ENCODE results near the gene RAD18. TPM values are rescaled to one million over a fixed set of nuclear protein-coding genes. Genes with fewer than 3 reads are reported as not detected.

RAD18 gene
- total RNA-seq, 2 experiments from 2014 or later = 39.9 to 44.8 TPM

DNA sequence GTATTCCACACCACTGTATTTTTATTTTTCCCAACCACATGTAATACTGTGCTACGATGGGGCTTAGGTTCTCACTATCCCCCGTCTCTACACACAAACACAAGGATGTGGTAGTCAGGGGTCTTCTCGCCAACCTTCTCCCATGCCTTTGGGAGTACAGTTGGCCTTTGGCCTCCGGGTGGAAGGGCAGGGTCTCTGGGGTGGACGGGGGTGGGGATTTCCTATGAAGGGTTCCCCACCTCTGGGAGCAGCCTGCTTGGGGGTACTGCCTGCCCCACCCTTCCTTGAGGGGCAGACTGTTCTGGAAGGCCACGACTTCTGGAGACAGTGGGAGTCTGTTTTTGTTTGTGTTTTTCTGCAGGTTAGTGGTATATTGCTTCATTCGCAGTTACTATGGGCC lies 21.3 kb upstream of the RAD18 start:
- DNase-seq (ENCODE audit: low spot score) = no peak
- H3K4me1 ChIP-seq (ENCODE audit: insufficient read depth, low read length, poor library complexity, severe bottlenecking) = no peaks in the 10 kb centered on the region
- H3K27ac ChIP-seq (ENCODE audit: low read depth, low read length, poor library complexity, severe bottlenecking) = no peak overlapping the region
- H3K36me3 ChIP-seq (ENCODE audit: insufficient read depth, low read length) = no peaks in the 10 kb centered on the region
- no peak overlapping the region for H2AFZ ChIP-seq (ENCODE audit: low read length)
- POLR2A ChIA-PET = no interaction called here
- no peaks in the 10 kb centered on the region for H3K79me2 ChIP-seq (ENCODE audit: insufficient read depth, low read depth, low read length)
- CTCF ChIA-PET (ENCODE audit: unreplicated experiment) = no interaction called here
- BruUV-seq (replicated peaks) = no TSS peak
- no peaks in the 10 kb centered on the region for H3K9me2 ChIP-seq (ENCODE audit: insufficient read depth, low read length)
- no peaks in the 10 kb centered on the region for H4K20me1 ChIP-seq (ENCODE audit: insufficient read depth, low read length)
- intact Hi-C loops (cut with micrococcal nuclease; ENCODE audit: unreplicated experiment) = no loop called here
- no peak for TF ChIP-seq EZH2phosphoT487 (IDR thresholded peaks at IDR 0.05; ENCODE audit: borderline replicate concordance, low read depth, low read length)
- TF ChIP-seq, protein P1, sequence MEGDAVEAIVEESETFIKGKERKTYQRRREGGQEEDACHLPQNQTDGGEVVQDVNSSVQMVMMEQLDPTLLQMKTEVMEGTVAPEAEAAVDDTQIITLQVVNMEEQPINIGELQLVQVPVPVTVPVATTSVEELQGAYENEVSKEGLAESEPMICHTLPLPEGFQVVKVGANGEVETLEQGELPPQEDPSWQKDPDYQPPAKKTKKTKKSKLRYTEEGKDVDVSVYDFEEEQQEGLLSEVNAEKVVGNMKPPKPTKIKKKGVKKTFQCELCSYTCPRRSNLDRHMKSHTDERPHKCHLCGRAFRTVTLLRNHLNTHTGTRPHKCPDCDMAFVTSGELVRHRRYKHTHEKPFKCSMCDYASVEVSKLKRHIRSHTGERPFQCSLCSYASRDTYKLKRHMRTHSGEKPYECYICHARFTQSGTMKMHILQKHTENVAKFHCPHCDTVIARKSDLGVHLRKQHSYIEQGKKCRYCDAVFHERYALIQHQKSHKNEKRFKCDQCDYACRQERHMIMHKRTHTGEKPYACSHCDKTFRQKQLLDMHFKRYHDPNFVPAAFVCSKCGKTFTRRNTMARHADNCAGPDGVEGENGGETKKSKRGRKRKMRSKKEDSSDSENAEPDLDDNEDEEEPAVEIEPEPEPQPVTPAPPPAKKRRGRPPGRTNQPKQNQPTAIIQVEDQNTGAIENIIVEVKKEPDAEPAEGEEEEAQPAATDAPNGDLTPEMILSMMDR (conservative IDR thresholded peaks at IDR 0.05; ENCODE audit: low read length) = no peak
- H3K4me3 ChIP-seq (ENCODE audit: low read depth, low read length, poor library complexity, severe bottlenecking) = no peak overlapping the region
- no peaks in the 10 kb centered on the region for H3K9me3 ChIP-seq (ENCODE audit: low read length)
- H3K4me2 ChIP-seq (ENCODE audit: low read length) = no peak overlapping the region

DNA sequence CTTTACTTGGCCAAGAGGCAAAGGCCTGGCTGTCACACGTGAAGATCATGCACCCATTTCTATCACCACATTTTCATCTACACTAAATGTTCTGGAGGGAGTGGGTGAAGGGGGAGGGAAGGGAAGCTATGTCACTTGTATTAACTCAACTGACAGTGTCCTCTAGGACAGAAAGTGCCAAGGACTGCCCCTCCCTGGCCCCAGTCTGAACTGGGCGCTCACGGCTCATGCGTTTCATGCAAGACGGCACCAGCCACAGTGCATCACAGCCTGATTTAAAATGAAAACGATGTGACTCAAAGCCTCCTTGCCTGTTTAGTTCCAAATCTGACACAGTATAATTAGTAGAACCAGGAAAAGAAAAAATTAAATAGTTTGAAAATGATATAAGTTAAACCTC lies 20.8 kb upstream of the RAD18 start:
- no peak overlapping the region for H3K4me2 ChIP-seq (ENCODE audit: low read length)
- no peaks in the 10 kb centered on the region for H3K4me1 ChIP-seq (ENCODE audit: insufficient read depth, low read length, poor library complexity, severe bottlenecking)
- no peaks in the 10 kb centered on the region for H3K9me3 ChIP-seq (ENCODE audit: low read length)
- intact Hi-C loops (cut with micrococcal nuclease; ENCODE audit: unreplicated experiment) = no loop called here
- no peak for DNase-seq (ENCODE audit: low spot score)
- no peak for TF ChIP-seq EZH2phosphoT487 (IDR thresholded peaks at IDR 0.05; ENCODE audit: borderline replicate concordance, low read depth, low read length)
- TF ChIP-seq, protein P1 (conservative IDR thresholded peaks at IDR 0.05; ENCODE audit: low read length) = no peak
- no peaks in the 10 kb centered on the region for H3K9me2 ChIP-seq (ENCODE audit: insufficient read depth, low read length)
- H2AFZ ChIP-seq (ENCODE audit: low read length) = no peak overlapping the region
- H4K20me1 ChIP-seq (ENCODE audit: insufficient read depth, low read length) = no peaks in the 10 kb centered on the region
- no TSS peak for BruUV-seq (replicated peaks)
- H3K27ac ChIP-seq (ENCODE audit: low read depth, low read length, poor library complexity, severe bottlenecking) = no peak overlapping the region
- no peak overlapping the region for H3K4me3 ChIP-seq (ENCODE audit: low read depth, low read length, poor library complexity, severe bottlenecking)
- POLR2A ChIA-PET = no interaction called here
- CTCF ChIA-PET (ENCODE audit: unreplicated experiment) = no interaction called here
- H3K79me2 ChIP-seq (ENCODE audit: insufficient read depth, low read depth, low read length) = no peaks in the 10 kb centered on the region
- H3K36me3 ChIP-seq (ENCODE audit: insufficient read depth, low read length) = no peaks in the 10 kb centered on the region

DNA sequence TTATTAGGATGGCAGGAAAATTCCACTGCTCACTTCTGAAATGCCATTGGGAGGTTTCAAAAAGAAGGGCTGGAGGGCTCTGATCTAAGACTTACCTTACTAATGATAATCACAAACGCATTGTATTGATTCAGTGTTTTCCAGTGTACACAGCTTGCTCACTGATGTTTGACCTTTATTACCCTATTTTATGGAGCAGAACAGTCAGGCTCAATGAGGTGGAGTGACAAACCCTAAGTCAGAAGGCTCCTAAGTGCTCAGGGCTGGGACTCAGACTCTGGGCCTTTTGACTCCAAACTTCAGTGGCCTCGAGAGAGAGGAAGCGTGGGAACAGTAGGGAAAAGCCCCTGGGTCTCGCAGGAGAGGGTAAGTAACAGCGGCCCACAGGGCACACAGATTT lies 20.3 kb upstream of the RAD18 start:
- Histone ChIP-seq H3K4me3 (ENCODE audit: low read depth, low read length, poor library complexity, severe bottlenecking) (no peak overlapping the region), H3K79me2 (ENCODE audit: insufficient read depth, low read depth, low read length) (no peaks in the 10 kb centered on the region), H2AFZ (ENCODE audit: low read length) (no peak overlapping the region), H4K20me1 (ENCODE audit: insufficient read depth, low read length) (no peaks in the 10 kb centered on the region), H3K9me2 (ENCODE audit: insufficient read depth, low read length) (no peaks in the 10 kb centered on the region), H3K4me1 (ENCODE audit: insufficient read depth, low read length, poor library complexity, severe bottlenecking) (no peaks in the 10 kb centered on the region), H3K4me2 (ENCODE audit: low read length) (no peak overlapping the region), H3K36me3 (ENCODE audit: insufficient read depth, low read length) (no peaks in the 10 kb centered on the region), H3K9me3 (ENCODE audit: low read length) (no peaks in the 10 kb centered on the region), H3K27ac (ENCODE audit: low read depth, low read length, poor library complexity, severe bottlenecking) (no peak overlapping the region)
- BruUV-seq (replicated peaks) = no TSS peak
- no peak for TF ChIP-seq EZH2phosphoT487 (IDR thresholded peaks at IDR 0.05; ENCODE audit: borderline replicate concordance, low read depth, low read length)
- TF ChIP-seq, protein P1 (conservative IDR thresholded peaks at IDR 0.05; ENCODE audit: low read length) = no peak
- CTCF ChIA-PET (ENCODE audit: unreplicated experiment) = no interaction called here
- DNase-seq (ENCODE audit: low spot score) = no peak
- intact Hi-C loops (cut with micrococcal nuclease; ENCODE audit: unreplicated experiment) = no loop called here
- POLR2A ChIA-PET = no interaction called here
